Fibroblast of skin of right quadriceps (primary cell): ENCODE measurements around the gene AKAP17A.

Experiments used
- DNase-seq: peaks from one replicate; pipeline ENCODE4 v3.0.0-alpha.2; 2013

AKAP17A gene

GRCh38 chrX:1582686-1583437 is 8.5 kb upstream of the AKAP17A start:
- DNase-seq = no peak

- DNase-seq = no peak
Observed at GRCh38 chrX:1584237-1585011, 7.0 kb upstream of the AKAP17A start.

- DNase-seq = no peak
Observed at GRCh38 chrX:1587161-1587560, 4.2 kb upstream of the AKAP17A start.

GRCh38 chrX:1589356-1590130 is 1.9 kb upstream of the AKAP17A start:
- DNase-seq = no peak

GRCh38 chrX:1591863-1592469 is 562 bp downstream of the AKAP17A start:
- no peak for DNase-seq

GRCh38 chrX:1592470-1593142 is 1.2 kb downstream of the AKAP17A start:
- no peak for DNase-seq

GRCh38 chrX:1593286-1594271 is 2.2 kb downstream of the AKAP17A start:
- no peak for DNase-seq

- no peak for DNase-seq
Observed at GRCh38 chrX:1595711-1596060, 4.3 kb downstream of the AKAP17A start.

- DNase-seq = no peak
Observed at GRCh38 chrX:1596676-1597344, 5.4 kb downstream of the AKAP17A start.

GRCh38 chrX:1597345-1598020 is 6.1 kb downstream of the AKAP17A start:
- no peak for DNase-seq

GRCh38 chrX:1598021-1598875 is 6.8 kb downstream of the AKAP17A start:
- no peak for DNase-seq

- DNase-seq = no peak
Observed at GRCh38 chrX:1598876-1599790, 7.7 kb downstream of the AKAP17A start.

GRCh38 chrX:1599791-1600405 is 8.5 kb downstream of the AKAP17A start:
- no peak for DNase-seq

- DNase-seq = no peak
Observed at GRCh38 chrX:1600406-1601050, 9.1 kb downstream of the AKAP17A start.

- no peak for DNase-seq
Observed at GRCh38 chrX:1601051-1601767, 9.8 kb downstream of the AKAP17A start.

GRCh38 chrX:1601768-1602085 is 10.3 kb downstream of the AKAP17A start:
- DNase-seq = no peak

- no peak for DNase-seq
Observed at GRCh38 chrX:1602299-1602698, 10.9 kb downstream of the AKAP17A start.
